GM13977 (cell line): ENCODE data around the gene COA4.

Source experiments
- DNase-seq: peaks from one replicate; pipeline ENCODE4 v3.0.0; 2012; ENCODE audit warnings: low spot score
- CTCF ChIP-seq: IDR thresholded peaks from 2 replicates; pipeline ENCODE4 v1.5.1; 2012; ENCODE audit warnings: mild to moderate bottlenecking, control low read depth; ENCODE audit not compliant: insufficient read depth; ENCODE audit errors: extremely low read depth, missing control alignments
- in situ Hi-C: fragments of 300-500 bp; cut with MboI; formaldehyde crosslinking; loops from one replicate; pipeline ENCODE4 v1.12.0; 2022; ENCODE audit warnings: low sequenced_read_pairs, low pct_unique_long_range_greater_than_20kb, mixed read lengths, inconsistent platforms; ENCODE audit not compliant: unreplicated experiment

Gene COA4

GRCh38 chr11:73869332-73869949 lies 7.2 kb downstream of the COA4 start:
- no peak for DNase-seq
- TF ChIP-seq CTCF, result no peak

GRCh38 chr11:73866586-73866996 lies 10.1 kb downstream of the COA4 start:
- in situ Hi-C loops, result no loop called here
- no peak for TF ChIP-seq CTCF
- no peak for DNase-seq

More at GRCh38 chr11:73869332-73869949, 7.2 kb downstream of the COA4 start:
- in situ Hi-C loops, result no loop called here

GRCh38 chr11:73866095-73866579 lies 10.5 kb downstream of the COA4 start:
- DNase-seq, result no peak
- no peak for TF ChIP-seq CTCF
- in situ Hi-C loops, result no loop called here

GRCh38 chr11:73862986-73863385 lies 13.7 kb downstream of the COA4 start:
- TF ChIP-seq CTCF, result no peak
- DNase-seq, result no peak
- in situ Hi-C loops, result no loop called here

GRCh38 chr11:73860202-73860601 lies 16.4 kb downstream of the COA4 start:
- DNase-seq, result no peak
- TF ChIP-seq CTCF, result no peak
- in situ Hi-C loops, result no loop called here

- TF ChIP-seq CTCF, result no peak
- in situ Hi-C loops, result no loop called here
- DNase-seq, result no peak
These were observed 17.0 kb downstream of the COA4 start for GRCh38 chr11:73859671-73860070.
